GM19351 (cell line): ENCODE results near the gene GNG7.
"Not testable (repeated sequence)": the region's sequence is repeated elsewhere in the genome, so short reads cannot be mapped to it uniquely, and the experiment has no call there.

ENCODE experiments used
- ATAC-seq: cut with Tn5 transposase; IDR thresholded peaks from one replicate; pipeline ENCODE4 v1.9.1; 2021; ENCODE audit warnings: mild to moderate bottlenecking, moderate library complexity; ENCODE audit not compliant: unreplicated experiment

The GNG7 gene

DNA sequence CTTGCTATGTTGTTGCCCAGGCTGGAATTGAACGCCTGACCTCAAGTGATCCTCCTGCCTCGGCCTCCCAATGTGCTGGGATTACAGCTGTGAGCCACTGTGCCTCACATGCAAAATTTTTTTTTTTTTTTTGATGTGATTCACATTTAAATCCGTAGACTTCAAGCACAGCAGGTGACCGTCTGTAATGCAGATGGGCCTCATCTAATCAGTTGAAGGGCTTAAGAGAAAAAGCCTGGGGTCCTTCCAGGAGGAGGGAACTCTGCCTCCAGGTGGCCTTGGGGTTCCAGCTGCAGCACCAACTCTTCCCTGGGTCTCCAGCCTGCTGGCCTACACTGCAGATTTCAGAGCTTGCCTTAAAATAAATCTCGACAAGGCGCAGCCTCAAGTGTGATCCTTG is 183.0 kb downstream of the GNG7 start:
- no peak for ATAC-seq

DNA sequence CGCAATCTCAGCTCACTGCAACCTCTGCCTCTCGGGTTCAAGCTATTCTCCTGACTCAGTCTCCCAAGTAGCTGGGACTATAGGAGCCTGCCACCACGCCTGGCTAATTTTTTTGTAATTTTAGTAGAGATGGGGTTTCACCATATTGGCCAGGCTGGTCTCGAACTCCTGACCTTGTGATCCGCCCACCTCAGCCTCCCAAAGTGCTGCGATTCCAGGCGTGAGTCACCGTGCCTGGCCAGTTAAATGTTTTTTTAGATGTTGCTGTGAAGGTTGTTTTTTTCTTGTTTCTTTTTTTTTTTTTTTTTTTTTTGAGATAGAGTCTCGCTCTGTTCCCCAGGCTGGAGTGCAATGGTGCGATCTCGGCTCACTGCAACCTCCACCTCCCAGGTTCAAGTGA is 183.6 kb downstream of the GNG7 start:
- ATAC-seq: not testable (repeated sequence)

DNA sequence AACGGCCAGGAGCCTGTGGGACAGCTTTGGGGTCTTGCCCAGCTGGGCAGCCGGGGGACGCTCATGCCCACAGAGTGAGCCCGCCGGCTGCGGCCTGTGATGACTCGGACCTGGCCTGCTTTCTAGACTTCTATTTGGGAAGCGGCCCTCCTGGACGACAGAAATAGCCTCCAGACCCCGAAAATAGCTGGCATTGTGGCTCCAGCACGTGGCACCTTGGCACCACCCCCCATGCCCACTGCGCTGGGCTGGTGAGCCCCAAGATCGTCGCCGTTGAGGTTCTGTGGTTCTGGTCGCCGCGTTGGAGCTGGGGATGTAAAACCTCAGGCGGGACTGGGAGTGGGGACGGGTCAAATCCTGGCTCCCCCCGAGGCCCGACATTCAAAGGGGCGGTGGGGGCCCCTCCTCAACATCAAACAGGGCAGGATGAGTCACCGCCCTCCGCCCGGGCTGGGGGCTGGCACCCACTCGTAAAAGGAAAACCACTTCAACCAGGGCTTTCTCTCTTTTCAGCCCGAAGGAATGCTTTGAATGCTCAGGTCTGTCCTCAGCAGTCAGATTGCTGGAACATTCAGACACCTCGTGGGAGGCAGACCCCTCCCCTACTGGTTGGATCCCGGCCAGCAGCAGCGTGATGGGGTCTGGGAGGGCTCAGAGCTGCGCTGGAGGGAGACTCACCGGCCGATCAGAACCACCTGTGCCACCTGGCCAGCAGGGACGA is 184.5 kb downstream of the GNG7 start:
- no peak for ATAC-seq

DNA sequence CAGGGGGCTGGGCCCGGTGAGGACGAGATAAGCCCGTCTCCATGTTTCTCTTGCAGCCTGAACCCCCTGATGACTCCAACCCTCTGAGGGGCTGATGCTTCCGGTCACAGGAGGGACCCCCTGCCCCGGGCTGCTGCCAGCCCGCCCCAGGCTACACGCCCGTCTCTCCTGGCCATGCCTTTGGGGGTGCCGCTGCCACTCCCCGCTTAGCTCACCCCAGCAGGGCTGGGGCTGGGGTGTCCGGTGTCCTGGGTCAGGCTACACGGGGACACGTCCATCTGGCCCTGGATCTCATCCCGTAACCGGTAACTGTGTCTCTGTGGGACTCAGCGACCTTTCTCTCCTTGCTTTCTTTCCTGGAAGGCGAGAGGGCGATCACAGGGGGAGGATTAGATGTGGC is 185.8 kb downstream of the GNG7 start:
- no peak for ATAC-seq

DNA sequence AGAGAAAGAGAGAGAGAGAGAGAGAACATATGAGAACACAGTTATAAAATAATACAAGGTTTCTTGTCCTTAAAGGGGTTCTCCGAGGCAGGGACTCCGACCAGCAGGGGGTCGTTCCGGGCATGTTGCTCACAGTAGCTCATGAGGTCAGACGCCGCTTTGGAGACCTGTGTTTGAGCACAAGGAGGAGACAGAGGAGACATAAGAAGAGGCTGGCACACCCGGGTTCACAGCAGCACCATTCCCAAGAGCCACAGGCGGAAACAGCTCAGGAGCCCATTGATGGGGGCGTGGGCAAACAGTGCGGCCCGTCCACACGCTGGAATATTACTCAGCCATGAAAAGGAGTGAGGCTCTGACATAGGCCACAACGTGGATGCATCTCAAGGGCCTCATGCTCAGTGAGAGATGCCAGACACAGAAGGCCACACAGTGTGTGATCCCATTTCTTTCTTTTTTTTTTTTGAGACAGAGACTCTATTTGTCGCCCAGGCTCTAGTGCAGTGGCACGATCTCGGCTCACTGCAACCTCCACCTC is 187.4 kb downstream of the GNG7 start:
- ATAC-seq: no peak

DNA sequence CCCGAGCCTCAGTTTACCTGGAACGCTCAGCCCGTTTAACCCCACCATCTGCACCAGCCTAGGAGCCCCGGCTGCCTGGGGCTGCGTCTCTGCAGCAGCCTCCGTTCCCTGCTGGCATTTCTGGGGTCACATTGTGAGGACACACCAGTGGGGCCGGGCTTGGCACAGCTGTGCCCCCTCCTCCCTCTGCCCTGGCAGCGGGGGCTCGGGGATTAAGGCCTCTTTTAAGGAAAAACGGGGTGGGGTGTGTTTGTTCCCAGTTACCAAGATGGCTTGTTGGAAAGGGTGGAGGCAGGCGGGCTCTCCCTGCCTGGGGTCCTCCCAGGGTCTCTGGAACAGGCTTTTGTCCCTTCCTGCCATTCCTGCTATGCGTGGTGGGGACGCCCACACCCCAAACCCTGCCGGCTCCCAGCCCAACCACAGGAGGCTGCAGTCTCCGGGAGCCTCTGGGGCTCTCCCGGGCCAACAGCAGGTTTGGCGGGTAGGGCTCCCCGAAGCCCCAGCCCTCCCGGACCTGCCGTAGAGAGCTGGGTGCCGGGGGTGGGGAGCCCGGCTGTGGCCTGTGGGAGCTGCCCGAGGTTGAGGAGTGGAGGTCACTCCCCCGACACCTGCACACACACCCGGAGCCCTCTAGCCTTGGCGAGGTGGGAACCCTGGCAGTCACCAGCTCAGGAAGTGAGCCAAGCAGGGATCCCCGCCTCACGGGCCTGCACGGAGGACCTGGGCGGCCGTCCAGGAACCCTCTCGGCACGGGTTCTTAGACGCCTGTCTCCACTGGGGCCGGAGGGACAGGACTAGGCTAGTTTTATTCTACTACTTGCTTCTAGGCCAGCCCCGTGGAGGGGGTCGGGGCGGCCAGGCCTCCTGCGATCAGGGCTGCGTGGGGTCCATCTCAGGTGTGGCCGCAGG is 189.7 kb downstream of the GNG7 start:
- ATAC-seq: no peak

DNA sequence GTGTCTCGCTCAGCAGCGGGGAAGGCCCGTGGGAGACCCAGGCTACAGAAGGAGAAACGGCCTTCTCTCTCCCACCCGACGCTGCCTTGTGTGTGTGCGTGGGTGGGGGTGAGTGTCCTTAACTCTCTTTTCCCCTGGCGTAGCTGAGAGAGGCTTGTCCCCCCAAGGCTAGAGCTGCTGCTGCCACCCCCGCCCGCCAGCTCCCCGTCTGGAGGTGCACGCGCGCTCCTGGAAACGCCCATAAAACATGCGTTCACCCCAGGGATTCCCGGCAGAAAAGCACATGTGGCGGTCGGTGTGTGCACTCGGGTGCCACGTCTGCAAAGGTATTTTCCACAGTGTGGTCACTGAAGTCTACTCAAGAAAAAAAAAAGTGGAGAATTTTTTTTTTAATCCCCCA is 190.5 kb downstream of the GNG7 start:
- no peak for ATAC-seq

DNA sequence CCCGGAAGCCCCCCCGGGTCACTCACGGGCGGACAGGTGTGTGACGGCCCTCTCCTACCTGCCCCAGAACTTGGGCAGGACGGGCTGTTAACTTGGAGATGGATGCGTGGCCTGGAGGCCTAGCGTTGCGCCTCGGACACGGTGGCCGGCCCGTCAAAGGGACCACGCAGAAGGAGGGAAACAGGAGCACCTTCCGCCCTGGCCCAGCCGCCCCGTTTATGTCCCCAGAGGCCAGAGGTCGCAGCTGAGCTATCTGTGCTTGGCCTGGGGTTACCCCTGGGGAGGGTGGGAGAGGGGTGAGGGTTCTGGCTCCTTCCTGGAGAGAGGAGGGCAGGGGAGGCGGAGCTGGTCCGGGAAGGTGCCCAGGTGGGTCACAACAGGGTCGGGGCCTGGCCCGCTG is 190.9 kb downstream of the GNG7 start:
- no peak for ATAC-seq

DNA sequence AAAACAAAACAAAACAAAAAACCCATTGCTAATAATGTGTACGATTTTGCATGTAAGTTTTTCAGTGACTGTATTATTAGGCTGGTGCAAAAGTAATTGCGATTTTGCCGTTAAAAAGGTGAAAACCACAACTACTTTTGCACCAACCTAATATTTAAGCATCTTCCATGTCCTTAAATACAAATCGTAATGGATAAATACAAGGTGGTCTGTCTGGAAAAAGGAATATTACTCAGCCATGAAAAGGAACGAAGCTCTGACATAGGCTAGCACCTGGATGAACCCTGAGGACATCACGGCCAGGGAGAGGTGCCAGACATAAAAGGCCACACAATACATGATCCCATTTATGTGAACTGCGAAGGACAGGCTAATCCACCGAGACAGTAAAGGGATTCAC is 193.4 kb downstream of the GNG7 start:
- no peak for ATAC-seq

DNA sequence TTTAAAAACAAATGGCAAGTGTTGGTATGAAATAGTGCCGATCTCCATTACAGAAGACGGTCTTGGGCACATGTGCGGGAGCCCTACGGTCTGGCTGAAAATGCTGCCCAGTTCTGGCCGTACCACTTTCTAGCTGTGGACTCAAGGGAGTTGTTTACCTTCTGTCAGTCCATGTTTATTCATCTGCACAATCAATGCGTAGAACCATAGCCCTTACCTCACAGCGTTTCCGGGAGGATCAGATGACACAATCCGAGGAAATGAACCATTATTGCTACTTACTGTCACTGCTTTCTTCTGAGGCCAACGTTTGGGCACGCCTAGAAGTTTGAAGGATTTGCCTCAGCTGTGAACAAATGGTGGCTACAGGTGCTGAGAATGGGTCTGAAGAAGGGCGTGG is 195.4 kb downstream of the GNG7 start:
- no peak for ATAC-seq

DNA sequence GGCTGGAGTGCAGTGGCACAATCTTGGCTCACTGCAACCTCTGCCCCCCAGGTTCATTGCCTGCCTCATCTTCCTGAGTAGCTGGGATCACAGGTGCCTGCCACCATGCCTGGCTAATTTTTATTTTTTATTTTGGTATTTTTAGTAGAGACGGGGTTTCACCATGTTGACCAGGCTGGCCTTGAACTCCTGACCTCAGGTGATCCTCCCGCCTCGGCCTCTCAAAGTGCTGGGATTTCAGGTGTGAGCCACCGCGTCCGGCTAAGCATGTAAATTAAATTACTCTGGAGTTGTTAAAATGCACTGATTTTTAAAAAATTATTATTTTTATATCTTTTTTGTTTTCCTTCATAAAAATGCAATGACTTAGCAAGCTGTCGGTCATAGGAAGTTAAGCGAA is 195.8 kb downstream of the GNG7 start:
- ATAC-seq: not testable (repeated sequence)

DNA sequence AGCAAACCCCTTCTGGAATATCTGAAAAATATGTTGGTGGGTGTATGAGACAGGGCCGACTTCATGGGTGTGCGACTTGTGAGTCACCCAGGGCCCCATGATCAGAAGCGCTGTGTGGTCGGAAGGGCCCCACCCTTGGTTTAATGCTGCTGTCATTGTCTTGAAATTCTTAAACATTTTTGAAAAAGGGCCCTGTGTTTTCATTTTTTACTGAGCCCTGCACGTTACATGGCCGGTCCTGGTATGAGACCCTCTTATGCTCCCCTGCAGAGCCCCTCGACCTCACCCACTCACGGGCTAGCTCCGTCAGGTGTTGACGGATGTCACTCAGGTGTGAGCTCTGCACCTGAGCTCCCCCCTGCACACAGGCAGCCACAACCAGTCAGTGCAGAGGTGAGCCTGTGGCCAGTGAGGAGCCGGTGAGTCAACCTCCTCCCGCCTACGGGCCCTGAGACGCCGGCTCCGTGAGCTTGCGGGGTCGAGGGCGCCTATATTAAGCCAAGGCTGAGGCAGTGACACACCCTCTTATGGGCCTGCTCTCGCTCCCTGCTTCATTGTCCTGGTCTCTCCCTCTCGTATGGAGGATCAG is 198.9 kb downstream of the GNG7 start:
- ATAC-seq: no peak

DNA sequence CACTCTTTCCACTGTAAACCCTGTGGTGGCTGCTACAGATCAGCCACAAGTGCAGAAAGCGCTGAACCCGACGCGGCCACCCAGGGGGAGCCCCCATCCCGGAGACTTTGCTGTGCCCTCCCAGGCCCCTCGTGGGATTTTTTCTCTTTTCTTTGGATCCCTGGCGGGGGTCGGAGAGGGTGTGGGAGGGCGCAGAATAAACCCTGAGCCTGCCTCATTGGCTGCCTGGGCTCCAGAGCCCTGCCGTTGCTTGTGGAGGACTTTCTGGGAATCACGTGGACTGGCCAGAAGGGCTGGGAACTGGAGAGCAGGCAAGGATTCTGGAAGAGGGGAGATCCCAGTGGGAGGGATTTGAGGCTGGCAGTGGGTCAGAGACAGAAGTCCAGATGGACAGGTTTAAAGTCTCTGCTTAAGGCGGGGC is 201.6 kb downstream of the GNG7 start:
- ATAC-seq: no peak

DNA sequence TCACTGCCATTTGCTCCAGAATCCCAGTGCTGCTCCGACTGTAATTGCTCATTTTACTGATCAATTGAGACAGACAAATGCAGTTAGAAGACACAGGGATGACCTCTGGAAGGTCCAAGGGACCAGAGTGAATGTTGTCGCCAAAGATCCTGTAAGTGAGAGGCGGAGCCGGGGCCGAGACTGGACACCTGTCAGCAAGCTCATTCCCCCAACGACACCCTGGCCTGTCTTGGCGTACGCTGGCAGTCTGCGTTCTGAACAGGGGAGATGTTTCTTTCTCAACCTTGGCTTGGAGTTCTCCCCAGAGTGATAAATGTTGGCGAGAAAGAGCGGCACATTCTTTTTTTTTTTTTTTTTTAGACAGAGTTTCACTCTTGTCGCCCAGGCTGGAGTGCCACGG is 202.3 kb downstream of the GNG7 start:
- ATAC-seq: no peak

DNA sequence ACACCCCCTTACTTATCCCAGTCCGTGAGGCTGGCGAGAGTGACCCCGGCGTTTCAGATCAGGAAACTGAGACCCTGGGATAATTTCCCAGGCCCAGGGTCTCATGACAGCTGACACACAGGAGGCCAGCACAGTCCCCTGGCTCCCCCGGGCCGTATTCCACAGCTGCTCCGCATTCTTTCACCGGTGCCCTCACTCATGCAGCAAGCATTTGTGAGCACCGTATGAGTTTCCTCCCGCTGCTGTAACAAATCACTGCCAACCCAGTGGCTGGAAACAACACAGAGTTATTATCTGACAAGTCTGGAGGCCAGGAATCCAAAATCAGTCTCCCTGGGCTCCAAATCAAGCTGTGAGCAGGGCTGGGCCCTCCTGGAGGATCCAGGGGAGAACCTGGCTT is 205.3 kb downstream of the GNG7 start:
- ATAC-seq: no peak

DNA sequence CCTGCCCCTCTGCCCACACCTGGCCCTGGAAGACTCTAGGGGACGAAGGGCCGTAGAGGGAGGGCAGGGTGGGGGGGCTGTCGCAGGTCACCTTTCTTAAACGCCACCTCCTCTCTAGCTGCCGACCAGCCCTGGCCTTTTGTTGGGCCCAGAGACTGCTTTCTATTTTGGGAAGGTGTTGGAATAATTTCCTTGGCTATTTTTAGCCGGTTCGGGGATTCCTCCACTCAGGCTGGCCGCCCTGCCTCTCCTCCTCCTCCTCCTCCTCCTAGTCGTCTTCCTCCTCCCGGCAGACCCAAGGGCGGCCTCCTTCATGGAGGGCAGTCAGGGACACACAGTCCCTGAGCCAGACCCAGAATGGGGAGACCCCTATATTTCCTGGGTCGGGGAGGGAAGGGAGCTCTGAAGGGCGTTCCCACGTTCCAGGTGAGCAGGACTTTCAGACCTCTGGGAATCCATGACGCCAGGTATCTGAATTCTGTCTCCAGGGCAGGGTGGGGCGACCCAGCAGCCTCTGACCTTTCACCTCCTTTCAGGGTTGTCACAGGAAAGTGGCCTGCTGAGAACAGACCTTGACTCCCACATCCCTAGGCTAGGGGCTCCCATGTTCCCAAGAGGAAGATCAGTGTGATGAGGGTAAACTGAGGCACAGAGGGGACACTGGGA is 206.7 kb downstream of the GNG7 start:
- ATAC-seq: no peak

DNA sequence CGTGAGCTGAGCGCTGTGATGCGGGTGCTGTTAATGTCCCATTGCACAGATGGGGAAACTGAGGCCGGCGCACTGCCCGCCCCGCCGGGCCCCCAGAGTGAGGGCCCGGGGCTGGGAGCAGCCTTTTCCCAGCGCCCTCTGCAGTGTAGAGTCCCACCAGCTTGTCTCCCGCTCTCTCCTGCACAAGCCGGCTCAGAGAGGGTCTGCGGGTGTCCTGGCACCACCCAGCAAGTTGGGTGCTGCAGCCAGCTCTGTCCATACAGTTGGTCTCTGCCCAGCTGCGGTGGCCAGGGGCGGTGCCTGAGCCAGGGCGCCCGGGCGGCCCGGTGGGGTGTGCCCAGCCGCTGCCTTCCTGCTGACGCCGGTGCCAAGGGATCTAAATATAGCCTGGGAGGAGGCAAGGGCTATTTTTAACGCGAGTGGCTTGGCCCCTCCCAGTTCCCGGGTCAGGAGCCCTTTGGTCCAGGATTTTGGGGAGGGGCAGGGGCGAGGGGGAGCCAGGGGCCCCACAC is 207.3 kb downstream of the GNG7 start:
- no peak for ATAC-seq

DNA sequence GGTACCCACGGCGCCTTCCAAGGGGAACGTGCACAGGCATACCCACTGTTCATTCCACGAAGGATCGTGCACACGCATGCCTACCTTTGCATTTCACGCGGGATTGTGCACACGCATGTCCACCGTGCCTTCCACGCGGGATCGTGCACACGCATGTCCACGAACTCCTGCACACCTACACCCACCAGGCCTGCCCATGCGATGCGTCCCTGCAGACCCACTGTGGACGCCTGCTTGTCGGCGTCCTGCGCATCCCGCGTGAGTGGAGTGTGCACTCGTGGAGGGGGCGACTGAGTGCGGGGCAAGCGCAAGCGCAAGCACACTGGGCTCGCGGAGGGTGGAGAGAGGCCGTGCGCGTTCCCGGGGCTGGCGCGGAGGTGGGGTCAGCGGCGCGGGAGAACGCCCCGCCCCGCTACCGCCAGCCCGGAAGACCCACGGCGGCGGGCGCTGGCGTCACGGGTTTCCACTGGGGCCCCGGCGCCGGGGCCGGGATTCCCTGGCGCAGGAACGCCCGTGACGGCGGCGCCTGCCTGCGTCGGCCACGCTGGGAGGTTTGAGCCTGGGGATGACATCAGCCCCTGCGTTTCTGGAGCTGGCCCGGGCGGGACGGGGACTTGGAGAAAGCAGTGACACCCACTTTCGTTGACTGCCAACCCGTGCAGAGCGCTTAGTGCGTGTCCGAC is 207.9 kb downstream of the GNG7 start:
- no peak for ATAC-seq

DNA sequence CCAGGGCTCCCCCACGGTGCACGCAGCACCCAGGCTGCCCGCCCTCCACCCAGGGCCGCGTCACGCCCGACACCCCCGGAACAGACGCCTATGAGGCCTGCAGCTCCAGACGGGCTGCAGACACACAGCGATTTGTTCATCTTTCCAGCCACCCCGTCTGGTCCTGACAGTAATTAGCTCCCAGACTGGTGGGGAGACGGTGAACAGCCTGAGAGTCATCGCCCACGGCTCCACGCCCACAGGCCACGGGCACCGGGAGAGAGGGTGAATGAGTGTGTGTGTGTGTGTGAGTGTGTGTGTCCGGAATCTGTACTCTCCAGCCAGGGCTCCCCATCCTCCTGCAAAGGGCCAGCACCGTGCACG is 208.4 kb downstream of the GNG7 start:
- no peak for ATAC-seq

DNA sequence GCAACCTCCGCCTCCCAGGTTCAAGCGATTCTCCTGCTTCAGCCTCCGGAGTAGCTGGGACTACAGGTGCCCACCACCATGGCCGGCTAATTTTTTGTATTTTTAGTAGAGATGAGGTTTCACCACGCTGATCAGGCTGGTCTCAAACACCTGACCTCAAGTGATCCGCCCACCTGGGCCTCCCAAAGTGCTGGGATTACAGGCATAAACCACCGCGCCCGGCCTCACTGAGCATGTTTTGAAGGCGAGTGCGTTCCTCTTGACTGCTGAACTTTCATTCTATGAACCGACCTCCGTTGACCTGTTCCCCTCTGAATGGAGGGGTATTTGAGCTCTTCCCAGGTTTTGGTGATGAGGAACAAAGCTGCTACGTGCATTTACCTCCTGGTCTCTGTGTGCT is 209.0 kb downstream of the GNG7 start:
- not testable (repeated sequence) for ATAC-seq
